H1 (cell line): ENCODE results near the gene CD244.

Source experiments
- ASH2L ChIP-seq: fragments of 200-600, 300-600 bp; sonication (generic); IDR thresholded peaks from one replicate; pipeline ENCODE4 v1.7.1; 2017; ENCODE audit warnings: low read length
- EZH2 ChIP-seq: fragments of 200-600 bp; sonication (generic); IDR thresholded peaks from 2 replicates; pipeline ENCODE4 v1.7.1; 2012; ENCODE audit warnings: low read depth, mild to moderate bottlenecking, moderate library complexity, low read length, inconsistent platforms; ENCODE audit not compliant: severe bottlenecking
- GABPA ChIP-seq: IDR thresholded peaks from 2 replicates; pipeline ENCODE4 v1.6.1; 2011; ENCODE audit warnings: mild to moderate bottlenecking, low read length, moderate library complexity, borderline replicate concordance; ENCODE audit not compliant: insufficient read depth
- HDAC2 ChIP-seq, 2 experiments: fragments of 300-600 bp in 1 of 2; sonication (generic) in 1 of 2; IDR thresholded peaks; 2 replicates each; pipeline ENCODE4 v1.6.1; 2011 to 2012; ENCODE audit warnings: low read depth in 2 of 2, low read length in 2 of 2, mild to moderate bottlenecking in 2 of 2, moderate library complexity in 2 of 2, borderline replicate concordance in 1 of 2, inconsistent platforms in 1 of 2
- POLR2A ChIP-seq, 2 experiments: IDR thresholded peaks; 1 replicate in 1 of 2; 2 replicates in 1 of 2; pipeline ENCODE4 v1.6.1; 2011; ENCODE audit warnings: low read depth in 2 of 2, low read length in 2 of 2, mild to moderate bottlenecking in 2 of 2; ENCODE audit errors: control extremely low read depth in 1 of 2
- TF ChIP-seq, protein P1 (sequence below), 3 experiments: IDR thresholded peaks; 1 replicate in 2 of 3; 2 replicates in 1 of 3; pipeline versions ENCODE4 v1.5.1 to v1.6.1; 2011; ENCODE audit warnings: low read length in 3 of 3, mild to moderate bottlenecking in 3 of 3, inconsistent platforms in 2 of 3, low read depth in 1 of 3, moderate library complexity in 1 of 3; ENCODE audit not compliant: insufficient read depth in 1 of 3; ENCODE audit errors: control extremely low read depth in 1 of 3

DNA sequence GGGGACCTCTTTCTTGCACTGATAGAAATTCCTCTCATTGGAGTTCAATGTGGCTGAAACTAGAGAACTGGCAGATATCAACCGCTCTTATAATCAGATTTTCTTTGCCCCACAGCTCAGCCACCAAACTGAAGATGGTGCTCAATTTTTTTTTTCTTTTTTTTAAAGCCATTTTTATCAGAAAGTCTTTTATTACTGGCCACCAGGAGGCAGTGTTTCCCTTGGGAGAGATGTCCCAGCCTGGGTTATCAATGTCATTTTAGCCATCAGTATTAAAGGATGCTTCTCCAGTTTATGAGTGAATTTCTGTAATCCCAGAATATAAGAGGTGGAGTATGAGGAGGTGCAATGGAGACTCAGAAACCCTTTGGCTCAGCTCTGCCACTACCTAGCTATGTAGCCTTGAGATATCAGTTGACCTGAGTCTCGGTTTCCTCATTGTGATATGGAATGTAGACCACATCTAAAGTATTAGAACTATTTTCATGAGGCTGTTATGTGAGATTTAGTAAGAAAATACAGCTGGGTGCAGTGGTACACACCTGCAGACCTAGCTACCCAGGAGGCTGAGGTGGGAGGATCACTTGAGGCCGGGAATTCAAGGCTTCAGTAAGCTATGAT lies 27.6 kb downstream of the CD244 start:
- TF ChIP-seq ASH2L (no peak), POLR2A (IDR thresholded peaks at IDR 0.05; ENCODE audit: control extremely low read depth in 1 of 2, low read depth in 2 of 2, low read length in 2 of 2) (no peak), GABPA (no peak), HDAC2 (IDR thresholded peaks at IDR 0.05; ENCODE audit: borderline replicate concordance in 1 of 2, low read depth in 2 of 2, low read length in 2 of 2) (no peak), EZH2 (no peak)
- TF ChIP-seq, protein P1, sequence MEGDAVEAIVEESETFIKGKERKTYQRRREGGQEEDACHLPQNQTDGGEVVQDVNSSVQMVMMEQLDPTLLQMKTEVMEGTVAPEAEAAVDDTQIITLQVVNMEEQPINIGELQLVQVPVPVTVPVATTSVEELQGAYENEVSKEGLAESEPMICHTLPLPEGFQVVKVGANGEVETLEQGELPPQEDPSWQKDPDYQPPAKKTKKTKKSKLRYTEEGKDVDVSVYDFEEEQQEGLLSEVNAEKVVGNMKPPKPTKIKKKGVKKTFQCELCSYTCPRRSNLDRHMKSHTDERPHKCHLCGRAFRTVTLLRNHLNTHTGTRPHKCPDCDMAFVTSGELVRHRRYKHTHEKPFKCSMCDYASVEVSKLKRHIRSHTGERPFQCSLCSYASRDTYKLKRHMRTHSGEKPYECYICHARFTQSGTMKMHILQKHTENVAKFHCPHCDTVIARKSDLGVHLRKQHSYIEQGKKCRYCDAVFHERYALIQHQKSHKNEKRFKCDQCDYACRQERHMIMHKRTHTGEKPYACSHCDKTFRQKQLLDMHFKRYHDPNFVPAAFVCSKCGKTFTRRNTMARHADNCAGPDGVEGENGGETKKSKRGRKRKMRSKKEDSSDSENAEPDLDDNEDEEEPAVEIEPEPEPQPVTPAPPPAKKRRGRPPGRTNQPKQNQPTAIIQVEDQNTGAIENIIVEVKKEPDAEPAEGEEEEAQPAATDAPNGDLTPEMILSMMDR (IDR thresholded peaks at IDR 0.05; ENCODE audit: control extremely low read depth in 1 of 3, insufficient read depth in 1 of 3, low read depth in 1 of 3, low read length in 3 of 3) = peak in 2 of 3 experiments; percentile 58 to 68; a peak in 3 of 4 replicates
